HG03354 (cell line): ENCODE measurements around the gene SDCCAG8.

Experiments
- ATAC-seq: cut with Tn5 transposase; IDR thresholded peaks from one replicate; pipeline ENCODE4 v1.9.1; 2021; ENCODE audit warnings: mild to moderate bottlenecking; ENCODE audit not compliant: unreplicated experiment, poor library complexity, severe bottlenecking

The SDCCAG8 gene

GRCh38 chr1:243471026-243471685 lies 215.3 kb downstream of the SDCCAG8 start:
- ATAC-seq: no peak

- ATAC-seq: peak; percentile 86
Observed at GRCh38 chr1:243471754-243472745, 216.2 kb downstream of the SDCCAG8 start.

DNA sequence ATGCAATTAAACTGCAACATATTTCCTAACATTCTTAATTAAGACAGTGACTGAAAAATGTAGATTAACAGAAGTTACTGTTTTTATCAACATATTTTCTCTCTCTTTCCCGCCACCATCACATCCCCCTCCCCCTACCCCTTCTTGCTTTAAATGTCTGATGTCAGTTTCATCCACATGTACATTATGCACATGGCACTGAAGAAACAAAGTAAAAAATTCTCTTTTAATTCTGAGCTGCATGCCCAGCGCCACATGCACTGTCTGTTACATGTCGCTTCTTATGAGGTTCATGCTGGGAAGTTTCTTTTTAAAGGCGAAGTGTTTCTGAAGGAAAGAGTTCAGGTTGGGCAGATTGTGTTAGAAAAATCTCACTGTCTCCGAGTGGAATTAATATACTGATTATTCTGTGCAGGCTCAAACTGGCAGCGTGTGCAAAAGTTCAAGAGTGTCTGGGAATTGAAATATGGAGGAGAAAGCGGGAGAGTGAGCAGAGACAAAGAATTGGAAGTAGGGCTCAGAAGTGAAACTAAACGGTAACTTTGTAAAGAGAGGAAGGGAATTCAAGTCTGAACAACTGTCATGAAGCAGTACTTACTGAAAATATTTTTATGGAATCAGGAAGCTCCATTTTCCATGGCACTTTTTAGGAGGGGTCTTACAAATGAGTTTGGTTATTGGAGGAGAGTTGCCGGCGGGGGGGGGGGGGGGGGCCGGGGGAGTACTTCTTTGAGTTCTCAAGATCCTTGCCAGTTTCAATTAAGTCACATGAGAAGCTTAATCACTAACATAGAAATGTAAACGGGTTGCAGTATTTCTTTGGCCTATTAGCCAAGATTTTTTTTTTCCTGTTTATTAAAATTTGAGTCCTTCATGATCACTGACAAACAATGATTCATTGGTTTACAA lies 217.6 kb downstream of the SDCCAG8 start:
- no peak for ATAC-seq

DNA sequence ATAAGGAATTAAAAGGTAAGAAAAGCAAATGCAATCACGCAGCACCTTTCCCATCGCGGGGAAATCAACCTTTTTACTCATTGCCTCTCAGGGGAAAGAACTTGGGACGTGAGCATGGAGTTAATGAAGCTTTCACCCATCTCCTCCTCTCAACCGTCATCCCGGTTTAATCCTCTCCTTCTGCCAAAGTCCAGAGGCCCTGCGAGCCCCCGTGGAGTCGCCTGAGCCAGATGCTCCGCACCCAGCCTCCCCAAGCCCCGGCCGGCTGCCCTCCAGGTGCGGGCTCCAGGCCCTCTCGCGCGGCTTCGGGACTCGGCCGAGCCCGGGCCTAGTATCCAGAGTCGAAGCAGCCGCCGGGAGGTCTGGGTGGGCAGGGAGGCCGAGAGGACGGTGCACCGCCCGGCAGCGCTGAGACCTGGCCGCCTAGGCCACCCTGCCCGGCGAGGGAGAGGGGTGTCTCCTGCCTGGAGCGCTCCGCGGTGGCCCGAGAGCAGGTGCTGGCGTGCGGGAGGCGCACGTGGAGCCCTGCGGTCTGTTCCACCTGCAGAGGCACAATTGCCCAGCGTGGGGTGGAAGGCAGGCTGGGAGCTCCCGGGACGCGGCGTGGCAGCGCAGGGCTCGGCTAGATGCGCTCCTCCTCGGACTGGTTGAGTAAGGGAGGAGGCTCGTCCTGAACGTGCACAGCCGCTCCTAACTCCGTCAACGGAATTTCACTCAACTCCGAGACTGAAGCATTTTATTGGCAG lies 218.5 kb downstream of the SDCCAG8 start:
- ATAC-seq: no peak

DNA sequence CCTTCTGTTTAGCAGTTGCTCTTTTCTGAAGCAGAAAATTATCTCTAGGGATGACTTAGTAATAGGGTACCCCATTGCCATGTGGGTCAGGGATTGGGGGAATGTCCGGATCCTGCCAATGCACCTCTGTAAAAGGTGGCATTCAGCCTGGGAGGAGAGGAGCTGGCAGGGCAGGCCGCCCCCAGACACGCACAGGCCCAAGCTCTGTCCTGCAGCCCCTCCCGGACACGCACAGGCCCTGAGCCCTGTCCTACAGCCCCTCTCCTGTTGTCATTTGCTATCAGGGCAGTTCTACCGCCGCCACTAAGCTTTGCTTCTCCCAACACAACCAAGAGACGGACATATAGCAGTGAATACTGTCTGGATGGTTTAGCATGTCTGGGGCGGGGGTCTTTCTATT lies 219.1 kb downstream of the SDCCAG8 start:
- ATAC-seq: no peak

GRCh38 chr1:243475966-243476365 lies 220.1 kb downstream of the SDCCAG8 start:
- ATAC-seq: no peak

DNA sequence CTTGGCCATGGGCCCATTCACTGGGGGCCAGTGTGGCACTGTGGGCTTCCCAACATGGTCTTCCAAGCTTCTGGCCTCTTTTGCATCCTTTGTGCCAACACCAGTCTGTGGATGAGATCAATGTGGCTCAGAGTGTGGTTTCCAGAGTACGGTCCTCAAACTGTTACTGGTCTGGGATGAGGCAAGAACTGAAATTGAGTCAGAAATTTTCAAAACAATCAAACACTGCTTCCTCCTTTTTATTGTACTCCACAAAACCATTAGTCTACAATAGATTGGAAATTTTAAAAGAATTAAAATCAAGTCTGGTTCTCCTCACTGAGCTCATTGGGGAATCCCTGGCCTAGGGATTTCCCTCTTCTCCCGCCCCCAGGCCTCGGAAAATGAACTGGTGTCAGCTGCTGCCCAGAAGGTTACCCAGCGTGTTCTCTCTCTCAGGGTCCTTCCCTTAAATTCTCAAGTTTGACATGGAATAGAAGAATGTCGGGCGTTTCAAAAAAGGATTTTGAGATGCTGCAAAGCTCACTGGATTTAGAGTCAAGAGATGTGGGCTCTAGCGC lies 222.0 kb downstream of the SDCCAG8 start:
- ATAC-seq: no peak

DNA sequence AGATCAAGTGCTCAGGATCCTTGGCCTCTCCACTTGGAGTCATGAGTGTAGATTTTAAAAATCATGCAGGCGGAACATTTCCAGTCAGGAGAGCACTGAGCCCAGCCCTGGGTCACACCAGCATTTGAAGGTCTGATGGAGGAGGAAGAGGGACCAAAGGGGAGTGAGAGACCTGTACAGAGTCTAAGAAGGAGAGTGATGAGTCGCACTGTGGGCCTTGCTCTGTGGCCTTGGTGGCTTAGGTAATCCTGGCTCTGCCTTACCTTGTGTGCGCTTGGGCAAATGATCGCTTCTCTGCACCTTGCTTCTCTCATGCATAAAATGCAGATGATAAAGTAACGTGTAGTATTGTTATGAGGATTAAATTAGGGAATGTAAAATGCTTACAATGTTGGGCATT lies 225.3 kb downstream of the SDCCAG8 start:
- ATAC-seq: no peak

DNA sequence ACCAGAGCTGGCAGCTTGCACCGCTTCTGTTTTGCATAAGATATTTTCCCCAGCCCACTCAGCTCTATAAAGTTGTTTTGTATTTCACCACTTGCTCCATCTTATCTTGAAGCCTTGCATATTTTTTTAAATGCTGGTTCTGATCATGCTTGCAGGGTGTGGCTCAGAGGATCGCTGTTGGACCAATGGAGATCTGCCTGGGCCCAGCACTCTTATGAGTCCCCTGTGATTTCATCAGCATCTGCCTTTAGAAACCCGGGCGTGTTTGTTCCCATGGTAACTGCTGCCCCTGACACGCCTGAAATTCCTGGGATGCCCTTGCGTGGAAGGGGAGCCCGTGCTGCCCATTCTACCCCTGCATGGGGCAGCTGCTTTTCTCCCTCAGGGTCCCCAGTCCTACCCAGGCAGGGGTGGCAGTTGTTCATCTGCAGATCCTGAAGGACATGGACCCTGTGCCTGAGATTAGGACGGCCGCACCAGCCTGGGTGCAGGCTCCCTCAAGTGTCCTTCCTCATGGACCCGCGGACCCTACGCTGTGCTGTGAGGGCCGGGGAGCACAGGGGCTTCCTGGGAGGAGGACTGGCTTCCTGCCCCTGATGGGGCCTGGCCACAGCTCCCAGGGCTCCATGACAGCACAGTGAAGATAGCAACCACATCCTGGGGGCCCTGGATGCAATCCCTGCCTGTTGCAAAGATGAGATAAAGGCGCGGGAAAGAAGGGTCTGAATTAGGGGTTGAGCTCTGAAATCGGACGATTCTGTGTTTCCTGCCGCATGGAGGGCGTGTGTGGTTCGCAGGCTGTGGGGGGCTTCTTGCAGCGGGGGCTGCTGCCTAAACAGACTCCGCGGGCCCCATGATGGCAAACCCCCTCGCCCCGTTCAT lies 226.5 kb downstream of the SDCCAG8 start:
- peak; percentile 33 for ATAC-seq

DNA sequence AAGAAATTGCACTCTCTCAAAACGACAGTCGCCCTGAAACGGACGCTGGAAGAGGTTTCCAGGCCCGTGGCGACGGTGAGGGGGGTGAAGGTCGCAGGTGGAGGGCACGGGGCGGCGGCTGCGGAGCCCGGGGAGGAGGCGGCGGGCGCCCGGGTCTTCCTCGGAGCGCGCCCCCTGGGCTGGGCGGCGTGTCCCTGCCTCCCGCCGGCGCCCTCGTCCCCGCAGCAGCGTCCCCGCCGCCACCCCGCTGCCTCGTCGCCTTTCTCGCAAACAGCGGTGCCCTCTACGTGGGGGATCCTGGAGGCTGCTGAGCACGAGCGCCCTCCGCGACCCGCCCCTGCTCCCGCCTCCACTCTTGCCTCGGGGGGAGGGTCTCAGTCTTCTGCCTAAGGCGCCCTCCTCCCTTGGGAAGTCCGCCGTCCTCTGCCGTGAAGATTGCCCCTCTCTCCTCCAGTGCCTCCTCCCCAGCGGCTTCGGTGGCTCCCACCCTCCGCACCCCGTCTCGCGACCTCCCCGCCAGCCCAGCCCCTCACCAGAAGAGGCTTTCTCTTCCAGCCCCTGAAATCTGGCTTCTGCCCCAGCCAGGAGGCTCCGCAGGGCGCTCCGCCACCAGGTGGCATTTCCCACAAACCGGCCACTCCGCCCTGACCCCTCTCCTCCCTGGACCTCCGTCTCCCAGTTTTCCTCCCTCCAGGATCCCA lies 227.4 kb downstream of the SDCCAG8 start:
- ATAC-seq: peak; percentile 39

- ATAC-seq: no peak
Observed at GRCh38 chr1:243483952-243484351, 228.1 kb downstream of the SDCCAG8 start.

GRCh38 chr1:243487036-243487648 lies 231.3 kb downstream of the SDCCAG8 start:
- ATAC-seq: no peak

DNA sequence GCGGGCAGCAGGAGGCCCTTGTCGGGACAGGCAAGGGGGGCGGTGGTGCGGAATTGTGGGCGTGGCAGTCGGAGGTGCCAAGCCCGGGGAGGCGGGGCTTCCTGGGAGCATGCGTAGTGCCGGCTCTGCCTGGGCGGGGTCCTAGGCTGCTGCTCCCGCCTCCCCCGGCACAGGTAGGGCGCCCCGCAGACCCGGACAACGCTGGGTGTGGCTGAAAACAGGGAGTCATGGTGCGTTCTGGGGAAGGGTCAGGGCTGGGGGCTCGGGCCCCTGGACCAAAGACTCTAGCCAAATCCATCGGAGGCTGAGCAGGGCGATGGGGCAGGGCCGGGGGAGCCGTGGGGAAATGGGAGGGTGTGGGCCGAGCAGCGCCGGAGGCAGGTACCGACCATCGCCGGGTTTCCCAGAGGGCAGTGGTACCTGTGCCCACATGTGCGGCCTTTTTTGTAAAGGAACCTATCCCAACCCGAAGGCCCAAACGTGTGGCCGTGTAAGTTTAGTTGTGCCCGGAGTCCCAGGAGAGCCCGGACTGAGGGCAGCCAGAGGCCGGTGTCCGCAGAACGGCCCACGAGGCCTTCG lies 231.9 kb downstream of the SDCCAG8 start:
- no peak for ATAC-seq

GRCh38 chr1:243488459-243489157 lies 232.8 kb downstream of the SDCCAG8 start:
- ATAC-seq: no peak

DNA sequence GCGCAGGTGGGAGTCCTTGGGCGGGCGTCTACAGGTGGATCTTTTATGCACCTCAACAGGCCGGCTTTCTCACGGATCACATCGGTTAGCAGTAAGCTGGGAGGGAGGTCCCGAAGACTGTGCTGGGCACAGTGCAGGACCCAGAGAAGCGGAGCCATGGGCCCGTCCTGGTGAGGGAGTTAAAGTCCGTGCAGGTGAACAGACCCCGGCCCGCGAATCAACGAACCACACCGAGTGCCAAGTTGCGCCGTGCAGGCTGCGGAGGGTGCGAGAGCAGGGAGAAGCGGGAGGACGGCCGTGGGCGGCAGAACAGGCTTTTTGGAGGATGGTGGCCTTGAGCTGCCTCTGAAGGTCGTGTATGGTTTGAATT lies 233.3 kb downstream of the SDCCAG8 start:
- no peak for ATAC-seq
